ENCODE data around the gene SNX25. TPM values are rescaled to one million over a fixed set of nuclear protein-coding genes. Genes with fewer than 3 reads are reported as not detected.

Gene SNX25
- total RNA-seq, 1 experiment from 2014 or later, result 8.4 TPM

DNA sequence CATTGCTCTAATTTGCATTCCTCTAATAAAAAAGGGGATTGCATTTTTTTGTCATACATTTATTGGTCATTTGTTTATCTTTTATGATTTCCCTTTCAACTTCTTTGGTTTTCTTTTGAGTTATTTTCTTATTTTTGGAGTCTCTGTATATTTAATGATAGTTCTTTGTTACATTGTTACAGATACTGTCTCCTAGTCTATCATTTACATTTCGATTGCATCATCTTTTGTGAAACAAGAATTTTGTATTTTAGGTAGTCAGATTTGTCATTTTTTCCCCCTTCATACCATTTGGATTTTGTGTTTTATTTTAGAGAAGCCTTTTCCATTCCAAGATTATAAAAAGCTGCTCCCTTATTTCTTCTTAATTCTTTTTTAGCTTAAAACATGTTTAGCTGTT is 37.1 kb downstream of the SNX25 start:
- ATAC-seq, result no peak
- Histone ChIP-seq H3K4me1 (ENCODE audit: insufficient read depth, low read length) (no peaks in the 10 kb centered on the region), H3F3A (ENCODE audit: low read length, unreplicated experiment) (no peaks in the 10 kb centered on the region), H3K27ac (ENCODE audit: low read length) (no peak overlapping the region), H3K9me3 (ENCODE audit: low read length) (no peaks in the 10 kb centered on the region), H3K9me2 (replicated peaks; ENCODE audit: low read length) (no peaks in the 10 kb centered on the region), H3K4me2 (ENCODE audit: low read length) (no peak overlapping the region), H3K4me3 (ENCODE audit: low read length) (no peak overlapping the region), H3K36me3 (ENCODE audit: low read depth, low read length) (no peaks in the 10 kb centered on the region), H3K27me3 (ENCODE audit: low read length) (no peaks in the 10 kb centered on the region), H4K20me1 (ENCODE audit: low read length) (no peaks in the 10 kb centered on the region), H2AFZ (ENCODE audit: low read length) (no peak overlapping the region), H3K79me2 (ENCODE audit: low read length) (no peaks in the 10 kb centered on the region), H3K9ac (ENCODE audit: low read length) (no peak overlapping the region)
- DNase-seq, result no peak
- POLR2A ChIA-PET (ENCODE audit: unreplicated experiment), result no interaction called here
- TF ChIP-seq, protein P1, sequence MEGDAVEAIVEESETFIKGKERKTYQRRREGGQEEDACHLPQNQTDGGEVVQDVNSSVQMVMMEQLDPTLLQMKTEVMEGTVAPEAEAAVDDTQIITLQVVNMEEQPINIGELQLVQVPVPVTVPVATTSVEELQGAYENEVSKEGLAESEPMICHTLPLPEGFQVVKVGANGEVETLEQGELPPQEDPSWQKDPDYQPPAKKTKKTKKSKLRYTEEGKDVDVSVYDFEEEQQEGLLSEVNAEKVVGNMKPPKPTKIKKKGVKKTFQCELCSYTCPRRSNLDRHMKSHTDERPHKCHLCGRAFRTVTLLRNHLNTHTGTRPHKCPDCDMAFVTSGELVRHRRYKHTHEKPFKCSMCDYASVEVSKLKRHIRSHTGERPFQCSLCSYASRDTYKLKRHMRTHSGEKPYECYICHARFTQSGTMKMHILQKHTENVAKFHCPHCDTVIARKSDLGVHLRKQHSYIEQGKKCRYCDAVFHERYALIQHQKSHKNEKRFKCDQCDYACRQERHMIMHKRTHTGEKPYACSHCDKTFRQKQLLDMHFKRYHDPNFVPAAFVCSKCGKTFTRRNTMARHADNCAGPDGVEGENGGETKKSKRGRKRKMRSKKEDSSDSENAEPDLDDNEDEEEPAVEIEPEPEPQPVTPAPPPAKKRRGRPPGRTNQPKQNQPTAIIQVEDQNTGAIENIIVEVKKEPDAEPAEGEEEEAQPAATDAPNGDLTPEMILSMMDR (conservative IDR thresholded peaks at IDR 0.05; ENCODE audit: low read depth, low read length), result no peak
- TF ChIP-seq EZH2 (IDR thresholded peaks at IDR 0.05; ENCODE audit: low read length, unreplicated experiment), result no peak
- TF ChIP-seq EZH2phosphoT487 (IDR thresholded peaks at IDR 0.05; ENCODE audit: borderline replicate concordance, low read length), result no peak
- intact Hi-C loops (cut with micrococcal nuclease), result no loop called here
- CTCF ChIA-PET, result no interaction called here
- BruUV-seq (replicated peaks), result no TSS peak

DNA sequence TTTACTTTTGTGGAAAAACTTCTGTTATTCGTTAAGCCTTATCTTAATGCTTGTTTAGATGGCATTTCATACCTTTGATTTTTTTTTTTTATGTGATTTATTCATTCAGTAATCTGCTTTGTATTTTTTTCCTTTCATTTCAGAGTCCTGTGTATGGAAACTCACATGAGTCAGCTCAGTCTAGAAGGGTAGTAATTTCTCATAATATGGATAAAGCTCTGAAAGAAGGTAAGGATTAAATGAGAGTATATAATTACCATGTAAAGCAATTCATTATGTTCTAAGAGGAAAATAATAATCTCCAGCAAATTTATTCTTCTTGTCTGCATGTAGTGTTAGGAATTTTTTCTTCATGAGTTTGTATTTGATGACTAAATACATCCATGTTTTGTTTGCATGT is 37.8 kb downstream of the SNX25 start:
- ChIA-PET CTCF (no interaction called here), POLR2A (ENCODE audit: unreplicated experiment) (no interaction called here)
- no peaks in the 10 kb centered on the region for H3K9me3 ChIP-seq (ENCODE audit: low read length)
- intact Hi-C loops (cut with micrococcal nuclease), result no loop called here
- ATAC-seq, result no peak
- H2AFZ ChIP-seq (ENCODE audit: low read length), result no peak overlapping the region
- H3K36me3 ChIP-seq (ENCODE audit: low read depth, low read length), result no peaks in the 10 kb centered on the region
- no peaks in the 10 kb centered on the region for H3K79me2 ChIP-seq (ENCODE audit: low read length)
- no peak overlapping the region for H3K27ac ChIP-seq (ENCODE audit: low read length)
- no peaks in the 10 kb centered on the region for H4K20me1 ChIP-seq (ENCODE audit: low read length)
- H3K9me2 ChIP-seq (replicated peaks; ENCODE audit: low read length), result no peaks in the 10 kb centered on the region
- H3K4me3 ChIP-seq (ENCODE audit: low read length), result no peak overlapping the region
- H3K9ac ChIP-seq (ENCODE audit: low read length), result no peak overlapping the region
- H3K4me2 ChIP-seq (ENCODE audit: low read length), result no peak overlapping the region
- no TSS peak for BruUV-seq (replicated peaks)
- DNase-seq, result no peak
- H3F3A ChIP-seq (ENCODE audit: low read length, unreplicated experiment), result no peaks in the 10 kb centered on the region
- no peaks in the 10 kb centered on the region for H3K4me1 ChIP-seq (ENCODE audit: insufficient read depth, low read length)
- H3K27me3 ChIP-seq (ENCODE audit: low read length), result no peaks in the 10 kb centered on the region
- TF ChIP-seq EZH2 (IDR thresholded peaks at IDR 0.05; ENCODE audit: low read length, unreplicated experiment), result no peak
- TF ChIP-seq EZH2phosphoT487 (IDR thresholded peaks at IDR 0.05; ENCODE audit: borderline replicate concordance, low read length), result no peak
- TF ChIP-seq, protein P1 (conservative IDR thresholded peaks at IDR 0.05; ENCODE audit: low read depth, low read length), result no peak

DNA sequence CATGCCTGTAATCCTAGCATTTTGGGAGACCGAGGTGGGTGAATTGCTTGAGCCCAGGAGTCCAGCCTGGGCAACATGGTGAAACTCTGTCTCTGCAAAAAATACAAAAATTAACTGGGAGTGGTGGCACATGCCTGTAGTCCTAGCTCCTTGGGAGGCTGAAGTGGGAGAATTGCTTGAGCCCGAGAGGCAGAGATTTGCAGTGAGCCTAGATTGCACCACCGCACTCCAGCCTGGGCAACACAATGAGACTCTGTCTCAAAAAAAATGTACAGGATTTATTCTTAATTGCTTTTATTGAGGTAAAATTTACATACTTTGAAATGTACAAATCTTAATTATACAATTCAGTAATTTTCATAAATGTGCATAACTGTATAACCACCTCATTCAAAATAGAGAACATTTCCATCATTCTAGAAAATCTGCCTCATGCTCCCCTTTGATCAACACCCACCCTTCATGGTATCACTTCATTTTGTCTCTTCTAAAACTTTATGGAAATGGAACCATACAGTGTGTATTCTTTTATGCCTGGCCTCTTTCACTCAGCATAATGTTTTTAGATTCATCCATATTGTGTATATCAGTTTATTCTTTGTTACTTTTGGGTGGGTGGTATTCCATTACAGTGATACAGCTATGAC is 39.1 kb downstream of the SNX25 start:
- Histone ChIP-seq H3K27me3 (ENCODE audit: low read length) (no peaks in the 10 kb centered on the region), H3K79me2 (ENCODE audit: low read length) (no peaks in the 10 kb centered on the region), H3F3A (ENCODE audit: low read length, unreplicated experiment) (no peaks in the 10 kb centered on the region), H3K9me3 (ENCODE audit: low read length) (no peaks in the 10 kb centered on the region), H3K36me3 (ENCODE audit: low read depth, low read length) (no peaks in the 10 kb centered on the region), H4K20me1 (ENCODE audit: low read length) (no peaks in the 10 kb centered on the region), H2AFZ (ENCODE audit: low read length) (no peak overlapping the region), H3K9ac (ENCODE audit: low read length) (no peak overlapping the region), H3K4me2 (ENCODE audit: low read length) (no peak overlapping the region), H3K4me1 (ENCODE audit: insufficient read depth, low read length) (no peaks in the 10 kb centered on the region), H3K4me3 (ENCODE audit: low read length) (no peak overlapping the region), H3K9me2 (replicated peaks; ENCODE audit: low read length) (no peaks in the 10 kb centered on the region), H3K27ac (ENCODE audit: low read length) (no peak overlapping the region)
- POLR2A ChIA-PET (ENCODE audit: unreplicated experiment), result no interaction called here
- ATAC-seq (no peak), DNase-seq (no peak)
- BruUV-seq (replicated peaks), result no TSS peak
- intact Hi-C loops (cut with micrococcal nuclease), result no loop called here
- TF ChIP-seq, protein P1 (conservative IDR thresholded peaks at IDR 0.05; ENCODE audit: low read depth, low read length), result no peak
- TF ChIP-seq EZH2 (IDR thresholded peaks at IDR 0.05; ENCODE audit: low read length, unreplicated experiment) (no peak), EZH2phosphoT487 (IDR thresholded peaks at IDR 0.05; ENCODE audit: borderline replicate concordance, low read length) (no peak)
- CTCF ChIA-PET, result no interaction called here

All from PC-3 (cell line).